LoVo (cell line): ENCODE results near the gene UTF1.

Source experiments
- DNase-seq: peaks from one replicate; pipeline ENCODE4 v3.0.0-alpha.2; 2016; ENCODE audit warnings: low spot score

The UTF1 gene

GRCh38 chr10:133247681-133248333 is 17.8 kb downstream of the UTF1 start:
- no peak for DNase-seq

GRCh38 chr10:133248334-133248715 is 18.3 kb downstream of the UTF1 start:
- no peak for DNase-seq

- no peak for DNase-seq
These were observed 19.2 kb downstream of the UTF1 start for GRCh38 chr10:133249094-133249780.

- no peak for DNase-seq
These were observed 20.1 kb downstream of the UTF1 start for GRCh38 chr10:133249975-133250754.

- no peak for DNase-seq
These were observed 21.6 kb downstream of the UTF1 start for GRCh38 chr10:133251388-133252222.

- DNase-seq = no peak
These were observed 22.2 kb downstream of the UTF1 start for GRCh38 chr10:133252223-133252552.

GRCh38 chr10:133253361-133253955 is 23.4 kb downstream of the UTF1 start:
- no peak for DNase-seq

GRCh38 chr10:133254421-133255120 is 24.6 kb downstream of the UTF1 start:
- DNase-seq = no peak

- DNase-seq = no peak
These were observed 25.3 kb downstream of the UTF1 start for GRCh38 chr10:133255323-133255722.

GRCh38 chr10:133257489-133258065 is 27.6 kb downstream of the UTF1 start:
- peak; percentile 52 for DNase-seq

GRCh38 chr10:133258066-133258817 is 28.2 kb downstream of the UTF1 start:
- no peak for DNase-seq

GRCh38 chr10:133258818-133259601 is 29.0 kb downstream of the UTF1 start:
- DNase-seq = peak; percentile 68

- no peak for DNase-seq
These were observed 29.6 kb downstream of the UTF1 start for GRCh38 chr10:133259602-133259989.

- peak; percentile 47 for DNase-seq
These were observed 31.1 kb downstream of the UTF1 start for GRCh38 chr10:133260895-133261725.

GRCh38 chr10:133261726-133262325 is 31.8 kb downstream of the UTF1 start:
- DNase-seq = peak; percentile 69

GRCh38 chr10:133262696-133263095 is 32.7 kb downstream of the UTF1 start:
- DNase-seq = no peak

GRCh38 chr10:133263674-133264073 is 33.7 kb downstream of the UTF1 start:
- DNase-seq = no peak

- DNase-seq = no peak
These were observed 34.4 kb downstream of the UTF1 start for GRCh38 chr10:133264461-133264860.
